Neuronal stem cell (in vitro differentiated cells): ENCODE data around the gene B3GNT5.

Experiments
- DNase-seq: peaks from one replicate; pipeline ENCODE4 v3.0.0-alpha.2; 2013; ENCODE audit warnings: low spot score
- H2AFZ ChIP-seq: one replicate; pipeline ENCODE4 v1.6.1; 2013; ENCODE audit warnings: mild to moderate bottlenecking, low read length, inconsistent platforms
- H2AK5ac ChIP-seq: 2 replicates; pipeline ENCODE4 v1.6.1; 2013; ENCODE audit warnings: low read depth, mild to moderate bottlenecking, inconsistent platforms, low read length, moderate library complexity, mixed read lengths
- H2BK120ac ChIP-seq: 2 replicates; pipeline ENCODE4 v1.6.1; 2013; ENCODE audit warnings: low read depth, mild to moderate bottlenecking, inconsistent platforms, low read length, moderate library complexity, mixed read lengths
- H2BK12ac ChIP-seq: one replicate; pipeline ENCODE4 v1.6.1; 2013; ENCODE audit warnings: low read length, inconsistent platforms
- H2BK15ac ChIP-seq: 2 replicates; pipeline ENCODE4 v1.6.1; 2013; ENCODE audit warnings: mild to moderate bottlenecking, low read length, inconsistent platforms, mixed read lengths
- H2BK5ac ChIP-seq: one replicate; pipeline ENCODE4 v1.6.1; 2013; ENCODE audit warnings: inconsistent platforms, mild to moderate bottlenecking, low read length, moderate library complexity
- H3K14ac ChIP-seq: one replicate; pipeline ENCODE4 v1.6.1; 2013; ENCODE audit warnings: low read length, inconsistent platforms
- H3K18ac ChIP-seq: 2 replicates; pipeline ENCODE4 v1.6.1; 2013; ENCODE audit warnings: low read length, inconsistent platforms
- H3K23ac ChIP-seq: 2 replicates; pipeline ENCODE4 v1.6.1; 2013; ENCODE audit warnings: low read depth, mild to moderate bottlenecking, mixed read lengths, low read length, inconsistent platforms; ENCODE audit not compliant: poor library complexity
- H3K27ac ChIP-seq: replicated peaks from 3 replicates; pipeline ENCODE4 v1.5.1; 2013; ENCODE audit warnings: low read length, inconsistent platforms
- H3K27me3 ChIP-seq, 3 experiments: 2 replicates each; pipeline ENCODE4 v1.6.1; 2013; ENCODE audit warnings: low read length in 3 of 3, mild to moderate bottlenecking in 2 of 3, inconsistent platforms in 1 of 3, low read depth in 1 of 3, mixed read lengths in 1 of 3, moderate library complexity in 1 of 3; ENCODE audit not compliant: control insufficient read depth in 3 of 3, insufficient read depth in 3 of 3
- H3K36me3 ChIP-seq, 2 donors: replicated peaks in 1 of 2; 2 replicates each; pipeline ENCODE4 v1.6.1; 2013; ENCODE audit warnings: low read length in 2 of 2; ENCODE audit not compliant: control insufficient read depth in 2 of 2, insufficient read depth in 2 of 2
- H3K4ac ChIP-seq: 2 replicates; pipeline ENCODE4 v1.6.1; 2013; ENCODE audit warnings: inconsistent platforms, mild to moderate bottlenecking, low read length, moderate library complexity
- H3K4me1 ChIP-seq, 2 donors: 1 replicate in 1 of 2; 2 replicates in 1 of 2; pipeline ENCODE4 v1.6.1; 2013; ENCODE audit warnings: low read length in 2 of 2, low read depth in 1 of 2; ENCODE audit not compliant: control insufficient read depth in 2 of 2, insufficient read depth in 1 of 2
- H3K4me2 ChIP-seq: one replicate; pipeline ENCODE4 v1.6.1; 2013; ENCODE audit warnings: mild to moderate bottlenecking, low read length, inconsistent platforms; ENCODE audit not compliant: insufficient read depth, poor library complexity, severe bottlenecking
- H3K4me3 ChIP-seq, 2 donors: 2 replicates each; pipeline ENCODE4 v1.5.1; 2013; ENCODE audit warnings: low read length in 2 of 2, mild to moderate bottlenecking in 2 of 2, inconsistent platforms in 1 of 2, moderate library complexity in 1 of 2
- H3K79me1 ChIP-seq: one replicate; pipeline ENCODE4 v1.6.1; 2013; ENCODE audit warnings: low read depth, mild to moderate bottlenecking, inconsistent platforms, low read length, moderate library complexity
- H3K9ac ChIP-seq: one replicate; pipeline ENCODE4 v1.6.1; 2013; ENCODE audit warnings: mild to moderate bottlenecking, low read depth, low read length, inconsistent platforms; ENCODE audit not compliant: poor library complexity
- H3K9me3 ChIP-seq, 2 donors: replicated peaks in 1 of 2; 2 replicates each; pipeline versions ENCODE3 to v1.6.1; 2013; ENCODE audit warnings: low read length in 2 of 2, mild to moderate bottlenecking in 2 of 2, inconsistent platforms in 1 of 2, low read depth in 1 of 2, mixed read lengths in 1 of 2, moderate library complexity in 1 of 2; ENCODE audit not compliant: control insufficient read depth in 2 of 2, insufficient read depth in 1 of 2
- H4K8ac ChIP-seq: one replicate; pipeline ENCODE4 v1.6.1; 2013; ENCODE audit warnings: low read depth, mild to moderate bottlenecking, inconsistent platforms, low read length, moderate library complexity
- H4K91ac ChIP-seq: one replicate; pipeline ENCODE4 v1.6.1; 2013; ENCODE audit warnings: low read length, low read depth, mild to moderate bottlenecking, inconsistent platforms; ENCODE audit not compliant: poor library complexity
- WGBS, 2 donors: extraction: QIAGEN DNeasy Blood & Tissue Kit; methylation state at CpG; one replicate each; pipeline ENCODE4 v1.1.7; 2013; ENCODE audit warnings: missing lambda C conversion rate in 2 of 2, mixed read lengths in 1 of 2; ENCODE audit not compliant: insufficient read length in 2 of 2, insufficient replicate concordance in 1 of 2; ENCODE audit errors: extremely low coverage in 2 of 2; 5-methylcytosine and 5-hydroxymethylcytosine counted together

Gene B3GNT5

GRCh38 chr3:183283886-183284285 is 30.8 kb downstream of the B3GNT5 start:
- H2BK5ac ChIP-seq = no peak overlapping the region
- no peak overlapping the region for H2AFZ ChIP-seq

GRCh38 chr3:183284570-183284969 is 31.5 kb downstream of the B3GNT5 start:
- no CpG with 5 or more reads among the region's 3 CpGs for WGBS, 2 donors
- H2AK5ac ChIP-seq = no peak overlapping the region
- no peak overlapping the region for H2BK15ac ChIP-seq
- no peak overlapping the region for H2BK120ac ChIP-seq
- H2BK12ac ChIP-seq = no peak overlapping the region
- no peak overlapping the region for H2AFZ ChIP-seq
- no peaks in the 10 kb centered on the region for H3K36me3 ChIP-seq
- no peak overlapping the region for H3K23ac ChIP-seq
- no peak overlapping the region for H3K27ac ChIP-seq
- H3K9me3 ChIP-seq = no peaks in the 10 kb centered on the region
- H3K14ac ChIP-seq = no peak overlapping the region
- H3K4me1 ChIP-seq = no peaks in the 10 kb centered on the region
- H3K79me1 ChIP-seq = no peaks in the 10 kb centered on the region
- no peak overlapping the region for H3K18ac ChIP-seq
- no peak overlapping the region for H4K91ac ChIP-seq
- no peaks in the 10 kb centered on the region for H3K27me3 ChIP-seq
- no peak overlapping the region for H2BK5ac ChIP-seq
- H3K4ac ChIP-seq = no peak overlapping the region
- DNase-seq = no peak
- no peak overlapping the region for H4K8ac ChIP-seq
- no peak overlapping the region for H3K9ac ChIP-seq
- H3K4me3 ChIP-seq = no peak overlapping the region
- H3K4me2 ChIP-seq = no peak overlapping the region

More at GRCh38 chr3:183283886-183284285, 30.8 kb downstream of the B3GNT5 start:
- H3K14ac ChIP-seq = no peak overlapping the region
- no peak overlapping the region for H3K23ac ChIP-seq
- H3K4me2 ChIP-seq = no peak overlapping the region
- no peaks in the 10 kb centered on the region for H3K27me3 ChIP-seq
- no CpG with 5 or more reads among the region's 2 CpGs for WGBS, 2 donors
- H2BK15ac ChIP-seq = no peak overlapping the region
- H3K36me3 ChIP-seq = no peaks in the 10 kb centered on the region
- no peaks in the 10 kb centered on the region for H3K9me3 ChIP-seq
- no peak overlapping the region for H2BK120ac ChIP-seq
- no peak overlapping the region for H3K4ac ChIP-seq
- H3K27ac ChIP-seq = no peak overlapping the region
- no peak overlapping the region for H4K91ac ChIP-seq
- no peak for DNase-seq
- no peak overlapping the region for H2BK12ac ChIP-seq
- H3K18ac ChIP-seq = no peak overlapping the region
- no peaks in the 10 kb centered on the region for H3K4me1 ChIP-seq
- no peak overlapping the region for H3K9ac ChIP-seq
- no peak overlapping the region for H2AK5ac ChIP-seq
- no peak overlapping the region for H3K4me3 ChIP-seq
- H4K8ac ChIP-seq = no peak overlapping the region
- H3K79me1 ChIP-seq = no peaks in the 10 kb centered on the region

- Histone ChIP-seq H3K4me1 (no peaks in the 10 kb centered on the region), H3K79me1 (no peaks in the 10 kb centered on the region), H3K14ac (no peak overlapping the region), H3K4me3 (no peak overlapping the region), H3K9ac (no peak overlapping the region), H3K27me3 (no peaks in the 10 kb centered on the region), H3K27ac (no peak overlapping the region), H3K36me3 (no peaks in the 10 kb centered on the region), H4K8ac (no peak overlapping the region), H3K18ac (no peak overlapping the region), H2AFZ (no peak overlapping the region), H2AK5ac (no peak overlapping the region), H2BK15ac (no peak overlapping the region), H2BK120ac (no peak overlapping the region), H3K9me3 (no peaks in the 10 kb centered on the region), H3K4me2 (no peak overlapping the region), H4K91ac (no peak overlapping the region), H2BK12ac (no peak overlapping the region), H3K4ac (no peak overlapping the region), H3K23ac (no peak overlapping the region), H2BK5ac (no peak overlapping the region)
- no CpG with 5 or more reads among the region's 1 CpG for WGBS, 2 donors
- DNase-seq = no peak
These were observed 32.3 kb downstream of the B3GNT5 start for GRCh38 chr3:183285318-183285717.

- H3K4ac ChIP-seq = no peak overlapping the region
- peak overlapping the region; percentile 8 for H3K18ac ChIP-seq
- no peak overlapping the region for H2BK120ac ChIP-seq
- no peak for DNase-seq
- H2BK12ac ChIP-seq = no peak overlapping the region
- H4K8ac ChIP-seq = no peak overlapping the region
- no peak overlapping the region for H4K91ac ChIP-seq
- no peak overlapping the region for H3K23ac ChIP-seq
- H3K9me3 ChIP-seq = no peaks in the 10 kb centered on the region
- no peak overlapping the region for H2BK15ac ChIP-seq
- no peak overlapping the region for H3K4me2 ChIP-seq
- no peak overlapping the region for H3K27ac ChIP-seq
- H3K27me3 ChIP-seq = no peaks in the 10 kb centered on the region
- no peaks in the 10 kb centered on the region for H3K4me1 ChIP-seq
- H3K4me3 ChIP-seq = no peak overlapping the region
- H3K36me3 ChIP-seq = no peaks in the 10 kb centered on the region
- peak overlapping the region; percentile 49 for H2AFZ ChIP-seq
- H3K79me1 ChIP-seq = no peaks in the 10 kb centered on the region
- H3K9ac ChIP-seq = no peak overlapping the region
- H2BK5ac ChIP-seq = no peak overlapping the region
- no peak overlapping the region for H2AK5ac ChIP-seq
- WGBS, 2 donors = no CpG with 5 or more reads among the region's 10 CpGs
- H3K14ac ChIP-seq = no peak overlapping the region
These were observed 32.9 kb downstream of the B3GNT5 start for GRCh38 chr3:183285828-183286457.
